NCI-H1105 (cell line): Measurements from ENCODE around the gene SMOC2.
"Not testable (repeated sequence)": the region's sequence is repeated elsewhere in the genome, so short reads cannot be mapped to it uniquely, and the experiment has no call there.

Source experiments
- DNase-seq: peaks from one replicate; lab custom pipeline; 2025; lab: John Stamatoyannopoulos, UW

SMOC2 gene

DNA sequence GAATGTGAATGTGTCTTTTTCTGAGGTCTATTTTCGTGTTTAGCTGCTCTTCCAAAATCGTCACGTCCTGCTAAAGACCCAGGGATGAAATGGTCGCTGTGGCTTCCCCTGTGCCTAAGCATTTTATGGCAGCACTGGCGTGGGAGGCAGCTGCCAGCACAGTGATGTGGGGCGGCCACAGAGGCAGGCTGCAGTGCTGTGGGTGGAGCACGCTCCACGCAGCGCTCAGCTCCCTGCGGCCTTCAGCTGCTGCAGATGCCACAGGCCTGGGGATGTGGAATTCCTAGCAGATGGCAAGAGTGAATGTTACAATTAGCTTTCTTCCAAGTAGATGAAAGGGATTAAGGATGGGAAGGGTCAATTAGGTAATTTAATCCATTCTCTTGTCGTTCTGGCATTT, 242.6 kb downstream of the SMOC2 start:
- no peak for DNase-seq

DNA sequence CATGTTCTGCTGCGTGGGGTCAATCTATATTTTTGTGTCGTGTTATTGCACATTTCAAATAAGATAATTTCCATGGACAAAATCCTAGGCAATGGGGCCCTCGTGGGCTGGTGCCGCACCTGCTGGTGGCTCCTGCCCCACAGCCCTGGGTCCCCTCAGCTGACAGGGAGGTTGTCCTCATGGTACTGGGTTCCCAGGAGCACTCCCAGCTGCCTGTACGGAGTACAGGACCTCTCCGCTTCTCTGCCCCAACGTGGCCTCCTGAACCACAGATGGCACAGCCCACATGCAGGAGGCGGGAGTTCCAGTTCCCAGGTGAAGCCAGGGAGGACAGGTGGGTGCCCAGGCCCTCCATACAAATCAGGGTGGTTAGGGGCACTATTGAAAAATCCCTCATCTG, 243.5 kb downstream of the SMOC2 start:
- DNase-seq: no peak

DNA sequence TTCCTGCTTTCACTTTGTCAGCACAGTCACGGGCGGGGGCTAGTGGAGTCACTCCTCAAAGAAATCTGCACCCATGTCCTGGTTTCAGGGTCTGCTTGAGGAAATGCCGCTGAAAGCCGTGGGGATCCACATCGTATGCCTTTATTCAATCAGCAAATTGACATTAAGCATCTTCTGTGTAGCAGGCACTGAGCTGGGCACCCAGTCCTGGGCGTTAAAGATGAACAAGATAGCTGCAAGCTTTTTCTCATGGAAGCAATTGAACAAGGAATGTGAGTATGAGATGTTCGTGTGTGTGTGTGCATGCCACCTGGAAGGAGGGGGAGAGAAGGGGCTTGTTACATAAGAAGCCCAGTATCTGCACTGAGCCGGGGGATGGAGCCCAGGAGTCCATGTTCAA, 243.9 kb downstream of the SMOC2 start:
- DNase-seq: no peak

- no peak for DNase-seq
These were observed 245.2 kb downstream of the SMOC2 start for GRCh38 chr6:168686029-168686738.

- DNase-seq: no peak
These were observed 246.1 kb downstream of the SMOC2 start for GRCh38 chr6:168686831-168687730.

DNA sequence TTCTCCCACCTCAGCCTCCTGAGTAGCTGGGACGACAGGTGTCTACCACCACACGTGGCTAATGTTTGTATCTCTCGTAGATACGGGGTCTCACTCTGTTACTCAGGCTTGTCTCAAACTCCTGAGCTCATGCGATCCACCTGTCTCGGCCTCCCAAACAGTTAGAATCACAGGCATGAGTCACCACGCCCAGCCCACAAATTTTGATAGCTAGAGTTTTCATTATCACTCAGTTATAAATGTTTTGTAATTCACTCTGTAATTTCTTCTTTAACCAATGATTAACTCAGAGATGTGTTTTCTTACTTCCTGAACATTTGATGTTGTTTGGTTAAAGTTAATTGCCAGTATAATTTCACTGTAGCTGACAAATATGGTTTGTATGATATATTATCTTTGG, 249.3 kb downstream of the SMOC2 start:
- DNase-seq: no peak

- DNase-seq: no peak
These were observed 250.8 kb downstream of the SMOC2 start for GRCh38 chr6:168691774-168692173.

- no peak for DNase-seq
These were observed 251.4 kb downstream of the SMOC2 start for GRCh38 chr6:168692193-168692914.

GRCh38 chr6:168692915-168693257, 251.9 kb downstream of the SMOC2 start:
- DNase-seq: not testable (repeated sequence)

- not testable (repeated sequence) for DNase-seq
These were observed 253.8 kb downstream of the SMOC2 start for GRCh38 chr6:168694797-168695196.

DNA sequence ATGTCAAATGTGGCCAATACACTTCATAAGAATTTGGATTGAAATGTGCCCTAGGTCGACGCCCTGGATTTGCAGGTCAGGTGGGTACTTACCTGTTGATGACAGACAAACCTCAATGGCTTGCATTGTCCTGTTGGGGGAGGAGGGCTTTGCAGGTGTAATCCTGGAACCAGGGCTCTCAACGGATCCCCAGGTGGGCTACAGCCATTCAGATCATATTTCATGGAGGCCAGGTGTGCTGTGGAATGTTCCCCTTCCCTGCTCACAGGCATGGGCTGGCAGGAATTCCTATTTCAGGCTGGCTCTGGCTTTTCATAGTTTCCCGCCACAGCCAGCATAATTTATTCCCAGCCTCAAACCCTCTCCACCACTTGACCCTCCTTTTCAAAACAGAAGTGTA, 254.7 kb downstream of the SMOC2 start:
- DNase-seq: peak; percentile 41

- no peak for DNase-seq
These were observed 257.9 kb downstream of the SMOC2 start for GRCh38 chr6:168698923-168699322.

DNA sequence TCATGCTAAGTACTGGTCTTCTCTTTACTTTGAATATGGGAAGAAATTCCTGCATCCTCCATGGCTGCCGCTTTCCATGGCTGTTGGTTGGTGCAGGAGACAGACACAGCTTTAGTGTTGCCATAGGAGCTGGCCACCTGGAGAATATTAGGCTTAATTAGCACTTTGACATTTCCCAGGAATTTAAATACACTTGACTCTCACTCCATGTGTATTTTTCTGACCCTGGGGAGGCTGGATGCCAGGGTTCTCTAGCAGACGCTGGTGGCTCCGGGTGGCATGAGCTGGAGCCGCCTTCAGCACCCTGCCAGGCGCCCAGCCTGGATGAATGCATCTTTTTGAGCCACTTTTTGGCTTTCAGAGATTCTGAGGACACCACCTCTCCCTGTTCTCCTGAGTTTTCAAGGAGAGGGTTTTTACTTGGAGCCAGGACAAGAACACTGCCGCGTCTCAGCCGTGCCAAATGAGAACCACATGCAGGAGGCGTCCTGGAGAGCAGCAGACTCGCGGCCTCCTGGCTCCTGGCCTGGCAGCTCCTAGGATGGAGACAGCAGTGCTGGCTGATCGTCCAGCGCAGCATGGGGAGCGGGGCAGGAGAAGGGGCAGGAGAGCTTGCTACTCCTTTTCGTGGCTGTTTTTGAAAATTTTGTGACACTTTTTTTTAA, 258.8 kb downstream of the SMOC2 start:
- DNase-seq: peak; percentile 60

- no peak for DNase-seq
These were observed 259.9 kb downstream of the SMOC2 start for GRCh38 chr6:168700880-168701279.

DNA sequence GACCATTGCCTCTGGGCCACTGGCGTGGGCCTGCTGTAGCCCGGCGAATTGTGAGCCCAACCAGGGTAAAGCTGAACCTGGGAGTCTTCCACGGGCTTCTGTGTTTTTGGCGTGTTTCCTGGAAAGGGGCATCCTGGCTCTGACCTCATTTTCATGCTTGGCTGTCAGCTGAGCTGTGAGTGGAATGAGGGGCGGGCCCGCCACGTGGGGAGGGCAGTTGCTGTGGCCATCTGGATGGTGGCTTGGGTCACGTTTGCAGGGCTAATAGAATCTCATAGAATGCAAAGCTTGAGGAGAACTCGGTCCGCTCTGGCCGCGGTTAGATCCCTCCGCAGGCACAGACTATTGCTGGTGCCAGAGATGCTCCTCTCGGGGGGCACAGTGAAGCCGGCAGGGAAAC, 263.0 kb downstream of the SMOC2 start:
- no peak for DNase-seq

DNA sequence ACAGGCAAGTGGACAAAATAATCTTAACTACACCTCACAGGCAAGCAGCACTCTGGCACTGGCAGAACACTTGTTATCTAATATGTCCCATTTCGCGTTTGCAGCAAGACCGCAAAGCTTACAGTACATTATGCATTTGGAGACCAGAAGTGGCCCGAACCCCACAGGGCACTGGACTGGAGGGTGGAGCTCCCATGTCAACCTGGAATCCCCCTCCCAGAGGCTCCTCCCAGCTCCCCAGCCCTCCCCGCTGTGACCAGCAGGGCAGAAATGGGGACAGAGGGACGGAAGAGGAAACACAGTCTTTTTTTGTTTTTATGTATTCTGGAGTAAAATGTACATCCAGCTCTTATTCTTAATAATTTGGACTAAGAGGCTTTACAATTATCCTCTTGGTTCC, 263.7 kb downstream of the SMOC2 start:
- no peak for DNase-seq

- DNase-seq: not testable (repeated sequence)
These were observed 264.3 kb downstream of the SMOC2 start for GRCh38 chr6:168705271-168705670.

- no peak for DNase-seq
These were observed 265.6 kb downstream of the SMOC2 start for GRCh38 chr6:168706471-168707177.

DNA sequence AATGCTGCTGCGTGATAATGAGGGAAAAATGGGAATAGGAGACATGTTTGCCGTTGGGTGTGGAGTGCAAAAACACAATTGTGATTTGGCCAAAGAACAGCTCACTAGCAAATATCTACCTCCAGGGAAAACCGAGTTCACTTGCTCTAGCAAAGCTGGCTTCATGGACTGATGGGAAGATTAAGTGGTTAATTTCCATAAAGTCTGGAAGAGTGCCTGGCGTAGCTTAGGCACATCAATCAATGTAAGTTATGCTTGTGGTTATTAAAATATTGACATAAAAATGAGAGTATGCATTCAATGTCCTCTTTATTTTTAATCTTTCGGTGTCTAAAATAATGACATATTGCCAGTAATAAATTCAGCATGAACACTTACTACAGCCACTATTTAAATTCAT, 267.5 kb downstream of the SMOC2 start:
- DNase-seq: no peak

- no peak for DNase-seq
These were observed 268.0 kb downstream of the SMOC2 start for GRCh38 chr6:168708984-168709383.

GRCh38 chr6:168709390-168709789, 268.4 kb downstream of the SMOC2 start:
- no peak for DNase-seq

GRCh38 chr6:168709991-168710390, 269.0 kb downstream of the SMOC2 start:
- no peak for DNase-seq
